SH-SY5Y (cell line): ENCODE results near the gene GPT2.

Experiments used
- GATA2 ChIP-seq: IDR thresholded peaks from 2 replicates; pipeline ENCODE4 v1.6.1; 2011; ENCODE audit warnings: mild to moderate bottlenecking, low read depth, low read length
- GATA3 ChIP-seq: IDR thresholded peaks from 2 replicates; pipeline ENCODE4 v1.6.1; 2011; ENCODE audit warnings: low read depth, mild to moderate bottlenecking, low read length, moderate library complexity

GPT2 gene

DNA sequence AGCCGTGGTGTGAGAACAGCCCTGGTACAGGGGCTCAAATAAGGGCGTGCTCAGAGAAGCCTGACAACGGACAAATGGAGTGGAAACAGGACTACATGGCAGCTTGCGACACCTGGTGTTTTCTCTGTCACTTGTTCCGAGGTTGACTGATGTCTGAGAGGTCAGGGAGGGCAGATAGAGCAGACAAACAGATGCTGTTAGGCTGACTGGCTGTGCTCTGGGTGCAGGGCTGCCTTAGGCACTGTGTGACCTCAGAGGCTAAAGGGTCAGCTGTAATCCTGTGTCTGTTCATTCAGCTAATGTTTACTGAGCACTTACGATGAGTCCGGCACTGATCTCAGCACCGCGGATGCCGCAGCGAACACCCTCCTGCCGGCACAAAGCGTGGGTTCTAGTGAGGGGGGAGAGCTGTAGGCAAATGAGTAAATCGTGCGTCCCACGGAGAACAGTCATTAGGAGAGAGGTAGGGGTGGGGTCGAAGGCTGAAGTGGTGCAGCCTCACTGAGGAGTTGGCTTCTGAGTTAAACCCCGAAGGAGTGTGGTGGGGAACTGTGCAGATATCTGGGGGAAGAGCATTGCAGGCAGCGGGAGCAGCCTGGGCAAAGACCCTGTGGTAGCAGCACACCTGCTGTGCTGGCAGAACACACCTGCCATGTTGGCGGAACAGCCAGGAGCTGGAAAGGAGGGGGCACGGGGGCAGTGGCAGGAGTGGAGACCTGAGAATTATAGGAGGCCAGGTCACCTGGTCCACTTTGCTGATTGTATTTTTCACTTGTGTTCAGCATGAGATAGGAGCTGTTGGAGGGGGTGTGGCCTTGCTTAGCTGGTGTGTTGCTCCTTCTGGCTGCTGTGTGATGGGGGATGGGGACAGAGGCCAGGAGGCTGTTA lies 35.0 kb downstream of the GPT2 start:
- no peak for TF ChIP-seq GATA3
- no peak for TF ChIP-seq GATA2

DNA sequence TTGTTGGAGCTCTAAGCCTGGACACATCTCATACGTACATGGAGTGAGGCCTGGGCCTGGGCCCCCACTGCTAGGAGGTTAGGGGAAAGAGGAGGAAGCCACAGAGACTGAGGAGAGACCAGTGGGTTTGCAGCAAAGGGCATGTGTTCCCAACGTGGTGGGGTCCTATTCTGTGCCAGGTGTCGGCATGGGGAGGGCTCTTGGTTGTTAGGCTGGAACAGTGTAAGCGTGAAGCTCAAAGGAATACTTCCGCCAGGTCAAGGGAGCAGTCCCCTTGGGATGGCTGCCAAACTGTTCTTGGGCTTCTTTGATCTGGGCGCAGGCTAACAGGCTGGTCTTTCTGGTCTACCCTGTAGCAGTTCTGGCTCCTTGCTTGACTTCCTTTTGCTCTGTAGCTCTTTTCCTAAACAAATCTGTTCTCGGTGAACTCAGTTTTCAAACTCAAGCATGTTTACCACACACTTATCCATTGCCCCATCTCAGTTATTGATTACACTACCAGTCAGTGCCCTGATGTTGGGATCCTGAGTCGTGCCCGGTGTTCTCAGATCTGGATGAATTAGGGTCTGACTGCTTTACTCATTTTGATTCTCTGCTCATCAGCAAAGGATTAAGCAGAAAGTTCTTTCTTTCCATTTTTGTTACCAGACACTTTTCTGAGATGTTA lies 36.4 kb downstream of the GPT2 start:
- TF ChIP-seq GATA3, result no peak
- no peak for TF ChIP-seq GATA2

DNA sequence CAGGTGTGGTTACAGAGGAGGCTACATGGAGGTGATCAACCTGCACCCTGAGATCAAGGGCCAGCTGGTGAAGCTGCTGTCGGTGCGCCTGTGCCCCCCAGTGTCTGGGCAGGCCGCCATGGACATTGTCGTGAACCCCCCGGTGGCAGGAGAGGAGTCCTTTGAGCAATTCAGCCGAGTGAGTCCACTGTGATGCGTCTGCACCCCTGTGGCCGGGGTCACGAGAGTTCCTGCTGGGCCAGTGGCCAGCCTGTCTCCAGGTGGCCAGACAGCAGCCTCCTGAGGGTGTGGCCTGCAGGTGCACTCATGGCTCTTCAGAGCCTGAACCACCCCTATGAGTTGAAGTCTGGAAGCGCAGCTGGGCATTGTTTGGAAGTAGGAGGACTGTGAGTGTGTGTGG lies 38.1 kb downstream of the GPT2 start:
- TF ChIP-seq GATA2 (no peak), GATA3 (no peak)

DNA sequence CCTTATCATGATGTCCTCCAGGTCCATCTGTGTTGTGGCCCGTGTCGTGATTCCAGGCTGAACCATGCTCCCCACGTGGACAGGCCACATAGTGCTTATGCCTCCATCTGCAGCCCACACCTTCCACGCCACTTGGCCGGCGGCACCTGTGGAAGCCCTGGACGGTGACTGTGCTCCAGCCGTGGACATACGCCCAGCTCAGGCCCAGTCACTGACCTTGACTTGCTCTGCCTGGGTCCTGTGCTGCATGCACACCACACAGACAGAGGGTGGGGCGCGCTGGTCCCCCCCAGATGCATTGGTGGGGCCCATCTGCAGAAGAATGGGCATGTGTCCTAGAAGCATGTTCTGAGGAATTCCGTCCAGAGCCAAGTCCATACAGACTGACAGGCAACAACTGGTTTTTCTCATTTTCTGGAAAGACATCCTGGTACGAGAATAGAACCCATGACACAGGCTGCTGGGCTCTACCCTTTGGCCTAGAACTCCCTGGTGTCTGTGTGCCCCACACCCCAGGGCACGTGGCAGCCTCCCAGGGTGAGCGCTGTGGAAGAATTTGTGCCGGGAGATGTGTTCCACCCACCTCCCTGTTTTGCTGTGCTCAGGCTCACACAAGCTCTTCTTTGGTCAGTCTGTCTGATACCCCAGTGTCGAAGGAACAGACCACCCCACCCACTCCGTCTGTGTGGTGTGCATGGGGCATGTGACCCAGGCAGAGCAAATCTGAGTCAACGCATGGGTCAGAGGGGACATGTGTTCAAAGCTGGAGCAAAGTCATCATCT lies 39.5 kb downstream of the GPT2 start:
- TF ChIP-seq GATA3, result no peak

DNA sequence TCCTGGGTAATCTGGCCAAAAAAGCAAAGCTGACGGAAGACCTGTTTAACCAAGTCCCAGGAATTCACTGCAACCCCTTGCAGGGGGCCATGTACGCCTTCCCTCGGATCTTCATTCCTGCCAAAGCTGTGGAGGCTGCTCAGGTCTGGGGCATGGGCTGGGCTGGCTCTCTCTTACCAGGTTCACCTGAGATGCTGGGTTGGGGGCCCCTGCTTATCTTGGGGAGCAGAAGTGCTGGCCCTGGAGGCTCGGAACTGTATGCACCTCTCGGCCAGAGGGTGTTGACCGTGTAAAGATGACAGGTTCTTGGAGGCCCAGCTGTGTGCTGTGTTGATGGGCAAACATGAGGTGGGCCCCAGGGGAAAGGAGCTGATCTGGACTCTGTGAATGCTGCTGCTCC lies 40.2 kb downstream of the GPT2 start:
- TF ChIP-seq GATA3, result no peak
- TF ChIP-seq GATA2, result no peak

DNA sequence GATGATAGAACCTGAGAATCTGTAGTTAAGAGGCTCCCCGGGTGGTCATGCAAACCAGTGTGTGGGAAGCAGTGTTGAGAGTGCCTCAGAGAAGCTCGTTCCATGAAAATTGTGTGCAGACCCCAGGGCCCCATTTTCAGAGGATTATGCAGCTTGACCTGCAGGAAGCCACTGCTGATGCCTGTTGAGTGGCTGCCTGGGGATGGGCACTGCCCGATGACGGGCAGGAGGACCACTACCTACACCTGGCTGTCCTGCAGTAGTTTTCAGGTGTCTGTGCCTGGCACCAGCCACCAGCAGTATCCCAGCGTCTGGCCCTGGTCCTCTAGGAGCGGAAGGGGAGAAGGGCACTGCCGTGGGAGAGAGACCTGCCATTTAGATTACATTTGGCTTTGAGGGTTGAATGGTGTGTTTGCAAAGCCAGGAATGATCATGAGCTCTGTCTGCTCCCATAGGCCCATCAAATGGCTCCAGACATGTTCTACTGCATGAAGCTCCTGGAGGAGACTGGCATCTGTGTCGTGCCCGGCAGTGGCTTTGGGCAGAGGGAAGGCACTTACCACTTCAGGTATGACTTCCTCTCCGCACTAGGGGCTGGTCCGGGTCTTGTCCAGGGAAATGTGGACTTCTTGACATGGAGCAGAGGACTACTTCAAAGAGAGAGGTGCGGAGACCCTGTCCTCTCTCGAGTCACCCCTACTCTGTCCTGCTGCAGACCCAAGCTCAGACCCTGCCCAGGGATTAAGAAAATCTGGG lies 42.5 kb downstream of the GPT2 start:
- TF ChIP-seq GATA3, result no peak
- no peak for TF ChIP-seq GATA2

DNA sequence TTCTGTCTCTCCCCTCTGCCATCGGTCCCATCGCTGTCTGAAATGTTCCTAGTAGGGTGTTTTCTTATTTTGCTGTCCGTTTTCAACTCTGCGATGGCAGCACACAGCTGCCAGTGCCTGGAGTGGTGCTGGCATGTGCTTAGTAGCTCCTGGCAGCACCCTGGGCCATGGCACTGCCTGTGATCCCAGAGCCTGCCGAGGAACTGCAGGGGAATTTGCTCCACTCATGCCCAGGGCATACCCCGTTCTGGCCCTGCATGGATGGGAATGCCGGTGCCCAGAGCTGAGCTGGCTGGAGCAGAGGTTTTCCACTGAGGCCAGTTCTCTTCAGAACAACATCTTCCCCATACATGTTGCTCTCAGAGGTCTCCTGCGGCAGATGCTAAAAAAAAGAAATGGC lies 43.1 kb downstream of the GPT2 start:
- no peak for TF ChIP-seq GATA2
- TF ChIP-seq GATA3, result no peak

DNA sequence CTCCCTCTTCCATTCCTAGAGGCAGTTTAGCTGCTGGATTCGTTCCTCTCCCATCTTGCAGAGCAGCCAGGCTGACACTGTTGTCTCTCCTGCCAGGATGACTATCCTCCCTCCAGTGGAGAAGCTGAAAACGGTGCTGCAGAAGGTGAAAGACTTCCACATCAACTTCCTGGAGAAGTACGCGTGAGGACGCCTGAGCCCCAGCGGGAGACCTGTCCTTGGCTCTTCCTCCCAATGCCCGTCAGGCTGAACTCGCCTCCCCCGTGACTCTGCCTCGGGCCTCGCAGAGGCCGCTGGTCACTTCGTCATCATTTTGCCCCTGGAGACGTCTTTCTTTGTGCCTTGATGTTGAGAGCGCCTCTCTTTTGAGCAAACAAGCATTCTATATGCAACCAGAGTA lies 44.6 kb downstream of the GPT2 start:
- TF ChIP-seq GATA2 (no peak), GATA3 (no peak)

DNA sequence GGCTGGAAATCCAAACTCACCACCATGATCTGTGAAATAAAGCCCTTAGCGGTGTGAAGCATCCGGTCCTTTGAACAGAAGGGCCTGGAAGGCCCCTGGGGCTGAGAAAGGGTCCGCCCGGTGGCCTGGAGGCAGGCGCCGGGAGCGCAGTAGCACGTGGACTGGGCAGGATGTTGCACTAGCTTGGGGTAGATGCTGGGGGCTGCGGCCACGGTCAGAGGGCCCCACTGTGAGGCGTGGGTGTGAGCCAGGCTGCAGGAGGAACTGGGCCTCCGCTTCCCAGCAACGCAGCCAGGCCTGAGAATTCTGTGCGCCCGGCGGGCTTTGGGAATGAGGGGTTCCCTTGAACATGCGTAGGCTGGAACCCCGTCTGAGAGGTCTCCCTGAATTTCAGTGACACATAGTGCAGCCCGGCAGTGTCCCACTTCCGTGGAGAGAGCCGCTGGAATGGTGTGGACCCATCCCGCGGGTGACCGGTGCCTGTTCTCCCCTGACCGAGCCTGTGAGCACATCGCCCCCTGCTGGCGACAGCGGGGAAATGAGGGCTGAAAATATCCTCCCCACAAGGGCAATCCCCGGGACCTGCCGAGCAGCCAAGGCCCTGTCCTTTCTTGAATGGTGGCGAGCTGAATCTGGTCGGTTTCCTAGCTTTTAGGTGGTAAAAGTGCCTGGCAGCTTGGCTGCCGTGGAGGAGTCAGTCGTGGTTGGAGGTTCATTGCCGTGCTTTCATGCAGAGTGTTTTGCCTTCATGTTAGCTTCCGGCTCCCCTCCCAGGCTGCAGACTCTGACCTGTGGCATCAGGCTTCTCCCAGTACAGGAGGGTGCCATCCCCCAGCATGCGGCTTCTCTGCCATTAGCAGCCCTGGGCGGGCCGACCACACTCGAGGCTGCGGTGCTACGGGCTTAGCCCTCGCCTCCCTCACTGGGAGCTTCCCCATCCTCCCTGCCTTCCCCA lies 45.5 kb downstream of the GPT2 start:
- no peak for TF ChIP-seq GATA2
- TF ChIP-seq GATA3, result no peak

DNA sequence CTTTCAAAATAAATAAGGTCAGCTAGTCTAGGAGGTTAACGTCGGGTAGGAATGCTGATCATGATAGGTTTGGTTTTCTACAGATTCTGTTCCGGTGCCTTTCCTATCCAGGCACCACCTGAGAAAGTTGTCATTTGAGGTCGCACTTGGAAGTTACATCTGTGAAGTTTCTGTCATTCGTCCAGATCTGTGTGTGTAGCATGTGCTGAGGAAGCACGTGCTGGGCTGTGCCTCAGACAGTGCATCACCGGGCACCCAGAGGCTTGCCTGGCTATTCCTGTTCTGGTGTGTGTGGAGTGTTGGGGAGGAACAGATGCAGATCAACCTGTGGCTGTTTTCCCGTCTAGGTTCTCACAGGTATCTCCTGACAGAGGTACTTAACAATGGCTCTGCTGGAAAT lies 46.7 kb downstream of the GPT2 start:
- TF ChIP-seq GATA2, result no peak
- no peak for TF ChIP-seq GATA3

DNA sequence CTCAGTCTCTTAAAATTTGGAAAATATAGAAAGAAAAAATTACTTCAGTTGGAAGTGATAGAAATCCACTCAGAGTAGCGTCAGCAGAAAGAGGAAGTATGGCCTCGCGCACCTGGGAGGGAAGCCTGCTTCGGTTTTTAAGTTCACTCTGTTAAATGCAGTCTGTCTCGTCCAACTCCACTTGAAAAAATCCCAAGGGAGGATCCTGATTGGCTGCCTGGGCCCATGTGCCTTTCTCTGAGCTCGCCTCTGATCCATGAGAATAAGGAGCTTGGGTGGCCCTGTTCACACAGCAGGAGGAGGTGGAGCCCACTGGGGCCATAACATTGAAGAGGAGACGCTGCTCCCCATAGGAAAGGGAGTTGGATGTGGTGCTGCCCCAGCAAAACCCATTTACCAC lies 48.6 kb downstream of the GPT2 start:
- no peak for TF ChIP-seq GATA2
- TF ChIP-seq GATA3, result no peak

DNA sequence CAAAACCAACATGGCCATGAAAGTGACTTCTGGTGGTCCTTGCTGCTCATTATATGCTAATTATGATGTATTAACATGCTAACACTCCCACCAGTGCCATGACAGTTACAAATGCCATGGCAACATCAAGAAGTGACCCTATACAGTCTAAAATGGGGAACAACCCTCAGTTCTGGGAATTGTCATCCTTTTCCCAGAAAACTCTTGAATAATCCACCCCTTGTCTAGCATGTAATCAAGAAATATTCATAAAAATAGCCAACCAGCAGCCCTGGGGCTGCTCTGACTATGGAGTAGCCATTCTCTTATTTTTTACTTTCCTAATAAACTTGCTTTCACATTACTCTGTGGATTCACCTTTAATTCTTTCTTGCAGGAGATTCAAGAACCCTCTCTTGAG lies 53.4 kb downstream of the GPT2 start:
- TF ChIP-seq GATA3, result no peak
- no peak for TF ChIP-seq GATA2

DNA sequence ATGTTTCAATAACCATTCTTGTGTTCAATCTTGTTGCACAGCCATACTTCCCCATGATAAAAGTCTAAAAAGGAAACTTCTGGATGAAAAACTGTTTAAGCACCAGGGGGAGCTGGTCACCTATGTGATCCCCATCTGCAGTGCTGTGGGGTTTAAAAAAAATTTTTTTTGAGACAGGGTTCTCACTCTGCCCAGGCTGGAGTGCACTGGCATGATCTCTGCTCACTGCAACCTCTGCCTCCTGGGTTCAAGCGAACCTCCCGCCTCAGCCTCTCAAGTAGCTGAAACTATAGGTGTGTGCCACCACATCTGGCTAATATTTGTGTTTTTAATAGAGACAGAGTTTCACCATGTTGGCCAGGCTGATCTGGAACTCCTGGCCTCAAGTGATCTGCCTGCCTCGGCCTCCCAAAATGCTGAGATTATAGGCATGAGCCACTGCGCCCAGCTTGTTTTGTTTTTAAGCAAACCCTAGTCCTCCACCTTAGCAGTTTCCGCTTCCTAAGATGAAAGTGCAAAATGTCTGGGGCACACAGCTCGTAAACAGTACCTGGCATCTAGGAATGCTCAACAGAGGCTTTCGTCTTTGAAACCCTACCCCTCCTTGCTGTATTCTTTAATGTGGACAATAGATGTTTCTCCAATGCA lies 63.9 kb downstream of the GPT2 start:
- TF ChIP-seq GATA2, result no peak

DNA sequence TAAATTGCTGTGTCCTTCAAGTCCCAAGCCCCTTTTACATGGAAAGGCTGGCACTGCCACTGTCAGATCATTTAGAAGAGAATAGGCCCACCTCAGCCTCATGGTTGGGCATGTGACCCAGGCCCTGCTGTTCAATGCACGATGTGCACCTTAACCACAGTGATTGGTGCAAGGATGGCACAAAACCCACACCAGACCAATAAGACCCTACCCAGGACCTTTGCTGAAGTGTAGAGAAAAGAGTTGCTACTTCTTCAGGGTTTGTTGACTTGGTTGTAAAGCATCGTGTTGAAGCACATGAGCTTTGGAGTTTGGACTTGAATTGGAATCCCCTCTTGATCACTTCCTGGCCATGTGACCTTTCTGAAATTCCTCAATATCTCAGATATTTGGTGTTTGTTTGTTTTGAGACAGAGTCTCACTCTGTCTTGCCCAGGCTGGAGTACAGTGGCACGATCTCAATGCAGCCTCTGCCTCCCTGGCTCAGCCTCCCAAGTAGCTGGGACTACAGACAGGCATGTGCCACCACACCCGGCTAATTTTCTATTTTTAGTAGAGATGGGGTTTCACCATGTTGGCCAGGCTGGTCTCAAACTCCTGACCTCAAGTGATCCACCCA lies 64.5 kb downstream of the GPT2 start:
- TF ChIP-seq GATA3, result no peak
- no peak for TF ChIP-seq GATA2
